Uterus (tissue), 4 donors: Measurements from ENCODE around the gene IVL. TPM values are rescaled to one million over a fixed set of nuclear protein-coding genes. Genes with fewer than 3 reads are reported as not detected.

Experiments used
- DNase-seq, 2 donors: peaks; one replicate each; pipeline ENCODE4 v3.0.0-alpha.2; 2019 to 2020
- H3K27ac ChIP-seq, 2 donors: fragments of 200-600 bp; sonication (generic); 1 replicate in 1 of 2; 2 replicates in 1 of 2; pipeline ENCODE4 v1.5.1; 2016 to 2018
- H3K27me3 ChIP-seq, 2 donors: fragments of 200-600 bp; sonication (generic); one replicate each; pipeline ENCODE4 v1.5.1; 2018 to 2019; ENCODE audit warnings: control low read depth in 1 of 2
- H3K36me3 ChIP-seq, 2 donors: fragments of 200-600 bp; sonication (generic); one replicate each; pipeline ENCODE4 v1.5.1; 2019; ENCODE audit warnings: control low read depth in 1 of 2
- H3K4me1 ChIP-seq, 2 donors: fragments of 200-600 bp; sonication (generic); one replicate each; pipeline ENCODE4 v1.5.1; 2018 to 2019; ENCODE audit warnings: control low read depth in 1 of 2
- H3K4me3 ChIP-seq, 2 donors: fragments of 200-600 bp; sonication (generic); 1 replicate in 1 of 2; 2 replicates in 1 of 2; pipeline ENCODE4 v1.5.1; 2018 to 2019; ENCODE audit warnings: mild to moderate bottlenecking in 1 of 2
- H3K9me3 ChIP-seq, 2 donors: fragments of 200-600 bp; sonication (generic); one replicate each; pipeline ENCODE4 v1.5.1; 2019; ENCODE audit warnings: control low read depth in 1 of 2
- POLR2A ChIP-seq, 2 donors: fragments of 450-650 bp; IDR thresholded peaks; one replicate each; pipeline ENCODE4 v1.6.1; 2016; ENCODE audit warnings: antibody characterized with exemption in 2 of 2, mild to moderate bottlenecking in 1 of 2, moderate library complexity in 1 of 2
- intact Hi-C: fragments of 100-400 bp; cut with DNase I; formaldehyde crosslinking; loops from one replicate; pipeline ENCODE4 v1.15.1; 2023; ENCODE audit warnings: low total_unique reads
- total RNA-seq, 4 donors: library from RNA; depleted of rRNA in 3 of 4; stranded (reverse); fragments of >200 nt in 3 of 4; gene quantifications; one replicate each; pipeline versions ENCODE4 v1.1.0 to v1.2.4, GENCODE V29; 2014 to 2023
- TF ChIP-seq, protein P1 (sequence below), 4 experiments: fragments of 200-600 bp in 2 of 4; fragments of 450-650 bp in 2 of 4; sonication (generic) in 2 of 4; IDR thresholded peaks; one replicate each; pipeline ENCODE4 v1.5.1; 2016 to 2019; ENCODE audit warnings: antibody characterized with exemption in 4 of 4, mild to moderate bottlenecking in 2 of 4, moderate library complexity in 1 of 4
- donor health status: DM: yes; HTN: yes; CAD: no.

IVL gene, protein sequence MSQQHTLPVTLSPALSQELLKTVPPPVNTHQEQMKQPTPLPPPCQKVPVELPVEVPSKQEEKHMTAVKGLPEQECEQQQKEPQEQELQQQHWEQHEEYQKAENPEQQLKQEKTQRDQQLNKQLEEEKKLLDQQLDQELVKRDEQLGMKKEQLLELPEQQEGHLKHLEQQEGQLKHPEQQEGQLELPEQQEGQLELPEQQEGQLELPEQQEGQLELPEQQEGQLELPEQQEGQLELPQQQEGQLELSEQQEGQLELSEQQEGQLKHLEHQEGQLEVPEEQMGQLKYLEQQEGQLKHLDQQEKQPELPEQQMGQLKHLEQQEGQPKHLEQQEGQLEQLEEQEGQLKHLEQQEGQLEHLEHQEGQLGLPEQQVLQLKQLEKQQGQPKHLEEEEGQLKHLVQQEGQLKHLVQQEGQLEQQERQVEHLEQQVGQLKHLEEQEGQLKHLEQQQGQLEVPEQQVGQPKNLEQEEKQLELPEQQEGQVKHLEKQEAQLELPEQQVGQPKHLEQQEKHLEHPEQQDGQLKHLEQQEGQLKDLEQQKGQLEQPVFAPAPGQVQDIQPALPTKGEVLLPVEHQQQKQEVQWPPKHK
- total RNA-seq, result not detected

DNA sequence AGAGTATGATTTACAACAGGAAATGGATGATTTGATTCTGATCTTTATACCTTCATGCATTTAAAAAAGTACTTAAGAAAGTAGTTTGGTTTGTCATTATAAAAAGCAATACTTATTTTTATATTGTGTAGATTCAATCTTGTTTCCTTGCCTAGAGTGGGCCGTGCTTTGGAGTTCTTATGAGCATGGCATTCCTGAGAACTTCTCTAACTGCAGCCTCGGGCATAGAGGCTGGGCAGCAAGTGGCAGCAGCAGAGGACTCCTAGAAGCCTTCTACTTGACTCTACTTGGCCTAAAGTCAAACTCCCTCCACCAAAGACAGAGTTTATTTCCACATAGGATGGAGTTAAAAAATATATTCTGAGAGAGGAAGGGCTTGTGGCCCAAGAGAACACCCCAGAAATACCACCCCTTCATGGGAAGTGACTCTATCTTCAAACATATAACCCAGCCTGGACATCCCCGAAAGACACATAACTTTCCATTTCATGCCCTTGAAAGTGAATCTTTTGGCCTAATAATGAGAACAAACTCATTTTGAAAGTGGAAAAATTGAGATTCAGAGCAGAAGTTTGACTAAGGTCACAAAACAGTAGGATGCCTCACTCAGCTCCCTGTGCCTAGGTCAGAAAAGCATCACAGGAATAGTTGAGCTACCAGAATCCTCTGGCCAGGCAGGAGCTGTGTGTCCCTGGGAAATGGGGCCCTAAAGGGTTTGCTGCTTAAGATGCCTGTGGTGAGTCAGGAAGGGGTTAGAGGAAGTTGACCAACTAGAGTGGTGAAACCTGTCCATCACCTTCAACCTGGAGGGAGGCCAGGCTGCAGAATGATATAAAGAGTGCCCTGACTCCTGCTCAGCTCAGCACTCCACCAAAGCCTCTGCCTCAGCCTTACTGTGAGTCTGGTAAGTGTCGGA, at the start of gene IVL:
IVL (plus strand) TSS at position 861 of the 916 bp plus-strand sequence. CDS start 1,252 bp downstream, outside the sequence.
- H3K27ac ChIP-seq, result no peak within 1 kb of the TSS
- TF ChIP-seq, protein P1, sequence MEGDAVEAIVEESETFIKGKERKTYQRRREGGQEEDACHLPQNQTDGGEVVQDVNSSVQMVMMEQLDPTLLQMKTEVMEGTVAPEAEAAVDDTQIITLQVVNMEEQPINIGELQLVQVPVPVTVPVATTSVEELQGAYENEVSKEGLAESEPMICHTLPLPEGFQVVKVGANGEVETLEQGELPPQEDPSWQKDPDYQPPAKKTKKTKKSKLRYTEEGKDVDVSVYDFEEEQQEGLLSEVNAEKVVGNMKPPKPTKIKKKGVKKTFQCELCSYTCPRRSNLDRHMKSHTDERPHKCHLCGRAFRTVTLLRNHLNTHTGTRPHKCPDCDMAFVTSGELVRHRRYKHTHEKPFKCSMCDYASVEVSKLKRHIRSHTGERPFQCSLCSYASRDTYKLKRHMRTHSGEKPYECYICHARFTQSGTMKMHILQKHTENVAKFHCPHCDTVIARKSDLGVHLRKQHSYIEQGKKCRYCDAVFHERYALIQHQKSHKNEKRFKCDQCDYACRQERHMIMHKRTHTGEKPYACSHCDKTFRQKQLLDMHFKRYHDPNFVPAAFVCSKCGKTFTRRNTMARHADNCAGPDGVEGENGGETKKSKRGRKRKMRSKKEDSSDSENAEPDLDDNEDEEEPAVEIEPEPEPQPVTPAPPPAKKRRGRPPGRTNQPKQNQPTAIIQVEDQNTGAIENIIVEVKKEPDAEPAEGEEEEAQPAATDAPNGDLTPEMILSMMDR (IDR thresholded peaks at IDR 0.05), result no peak
- TF ChIP-seq POLR2A (IDR thresholded peaks at IDR 0.05), result no peak
- no peaks in the 10 kb centered on the region for H3K27me3 ChIP-seq
- intact Hi-C loops, result no loop called here
- no peak for DNase-seq
- H3K4me1 ChIP-seq, result no peaks in the 10 kb centered on the region
- H3K9me3 ChIP-seq, result no peaks in the 10 kb centered on the region
- no peaks in the 10 kb centered on the region for H3K36me3 ChIP-seq
- no peak within 1 kb of the TSS for H3K4me3 ChIP-seq

DNA sequence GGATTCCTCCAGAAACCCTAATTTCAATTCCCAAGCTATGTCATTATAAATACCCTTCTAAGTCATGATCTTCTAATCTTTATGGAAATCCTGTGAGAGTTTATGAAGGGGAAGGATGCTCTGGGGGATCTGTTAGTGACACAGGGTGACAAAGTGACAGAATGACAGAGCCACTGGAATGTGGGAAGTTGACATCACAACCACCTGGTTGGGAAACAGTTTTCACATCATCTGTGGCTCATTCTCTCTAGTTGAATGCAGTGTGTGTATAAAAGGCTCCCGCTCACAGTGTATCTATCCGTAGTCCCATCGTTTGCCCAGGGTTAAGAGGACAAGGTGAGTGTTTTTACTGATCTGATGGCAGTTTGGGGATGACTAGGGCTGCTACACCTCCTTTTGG, 48.6 kb upstream of the IVL start, which contains the start of gene LCE7A:
LCE7A (plus strand) TSS at position 301 of the 400 bp plus-strand sequence. CDS start 702 bp downstream, outside the sequence.
- H3K9me3 ChIP-seq, result no peaks in the 10 kb centered on the region
- H3K27ac ChIP-seq, result no peak within 1 kb of the TSS
- no peaks in the 10 kb centered on the region for H3K4me1 ChIP-seq
- H3K27me3 ChIP-seq, result no peaks in the 10 kb centered on the region
- TF ChIP-seq POLR2A (IDR thresholded peaks at IDR 0.05), result no peak
- TF ChIP-seq, protein P1 (IDR thresholded peaks at IDR 0.05), result no peak
- H3K4me3 ChIP-seq, result no peak within 1 kb of the TSS
- no peaks in the 10 kb centered on the region for H3K36me3 ChIP-seq
- no peak for DNase-seq
- intact Hi-C loops, result no loop called here

DNA sequence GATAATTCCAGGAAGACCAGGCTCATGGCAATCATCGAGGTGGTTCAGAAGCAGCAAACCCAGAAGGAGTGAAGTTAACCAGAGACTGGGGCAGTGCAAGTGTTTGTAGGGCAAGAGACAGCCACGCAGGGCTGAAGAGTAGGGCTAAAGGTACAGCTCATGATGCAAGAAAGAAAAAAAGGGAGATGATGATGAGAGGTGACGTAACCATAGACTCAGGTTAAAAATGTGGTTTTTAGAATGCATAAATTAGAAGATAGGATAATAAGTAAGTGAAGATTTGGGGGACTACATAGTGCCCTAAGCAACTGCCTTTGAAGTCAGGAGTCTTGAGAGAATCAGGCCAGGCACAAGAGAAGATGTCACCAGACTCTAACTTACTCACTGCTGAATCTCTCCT, 48.2 kb upstream of the IVL start:
- Histone ChIP-seq H3K27ac (no peak overlapping the region), H3K9me3 (no peaks in the 10 kb centered on the region), H3K27me3 (no peaks in the 10 kb centered on the region), H3K36me3 (no peaks in the 10 kb centered on the region), H3K4me1 (no peaks in the 10 kb centered on the region), H3K4me3 (no peak overlapping the region)
- intact Hi-C loops, result no loop called here
- TF ChIP-seq, protein P1 (IDR thresholded peaks at IDR 0.05), result no peak
- no peak for TF ChIP-seq POLR2A (IDR thresholded peaks at IDR 0.05)
- no peak for DNase-seq

DNA sequence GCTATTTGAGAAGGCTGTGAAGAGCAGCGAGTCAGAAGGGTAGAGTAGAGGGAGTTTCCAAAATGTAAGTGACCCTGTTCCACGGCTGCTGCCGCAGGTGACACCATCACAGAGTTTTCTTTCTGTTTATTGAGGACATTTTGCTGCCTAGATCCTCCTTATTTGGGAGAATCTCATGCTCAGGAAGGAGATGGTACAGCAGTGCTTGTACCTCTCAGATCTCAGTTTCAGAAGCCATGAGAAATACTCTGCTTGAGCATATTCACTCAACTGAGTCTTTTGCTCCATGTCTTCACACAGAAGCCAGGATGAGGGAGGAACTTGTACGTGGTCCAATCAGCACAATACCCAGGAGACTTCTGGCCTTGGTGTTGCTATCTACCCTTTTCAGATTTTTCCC, 47.0 kb upstream of the IVL start:
- H3K27ac ChIP-seq, result no peak overlapping the region
- no peak for DNase-seq
- TF ChIP-seq, protein P1 (IDR thresholded peaks at IDR 0.05), result no peak
- no peak for TF ChIP-seq POLR2A (IDR thresholded peaks at IDR 0.05)
- no peaks in the 10 kb centered on the region for H3K4me1 ChIP-seq
- no peak overlapping the region for H3K4me3 ChIP-seq
- intact Hi-C loops, result no loop called here
- no peaks in the 10 kb centered on the region for H3K9me3 ChIP-seq
- H3K27me3 ChIP-seq, result no peaks in the 10 kb centered on the region
- H3K36me3 ChIP-seq, result no peaks in the 10 kb centered on the region
